Amniotic epithelial cell (primary cell): Measurements from ENCODE around the gene MKLN1.
"Not testable (repeated sequence)": the region's sequence is repeated elsewhere in the genome, so short reads cannot be mapped to it uniquely, and the experiment has no call there.

Experiments
- DNase-seq: peaks from one replicate; pipeline ENCODE4 v3.0.0-alpha.2; 2010; ENCODE audit warnings: low read depth

Gene MKLN1

DNA sequence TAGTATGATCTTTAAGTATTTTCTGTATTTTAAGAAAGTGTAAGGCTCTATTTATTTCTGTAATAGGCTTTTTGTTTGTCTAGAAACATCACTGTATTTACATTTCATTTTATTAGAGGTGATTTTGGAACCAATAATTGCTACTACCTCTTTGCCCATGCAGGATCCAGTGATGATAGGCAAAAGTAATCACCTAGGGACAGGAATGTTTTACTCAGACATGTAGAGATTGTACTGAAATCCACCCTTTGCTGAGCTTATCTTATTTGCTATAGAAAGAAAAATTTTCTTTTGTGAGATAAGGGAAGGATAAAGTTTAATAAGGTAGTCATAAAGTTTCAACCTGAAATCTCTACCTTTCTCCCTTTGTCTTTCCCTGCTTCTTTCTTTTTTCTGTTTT, 73.5 kb downstream of the MKLN1 start:
- no peak for DNase-seq

GRCh38 chr7:131403322-131403721, 75.6 kb downstream of the MKLN1 start:
- DNase-seq = no peak

DNA sequence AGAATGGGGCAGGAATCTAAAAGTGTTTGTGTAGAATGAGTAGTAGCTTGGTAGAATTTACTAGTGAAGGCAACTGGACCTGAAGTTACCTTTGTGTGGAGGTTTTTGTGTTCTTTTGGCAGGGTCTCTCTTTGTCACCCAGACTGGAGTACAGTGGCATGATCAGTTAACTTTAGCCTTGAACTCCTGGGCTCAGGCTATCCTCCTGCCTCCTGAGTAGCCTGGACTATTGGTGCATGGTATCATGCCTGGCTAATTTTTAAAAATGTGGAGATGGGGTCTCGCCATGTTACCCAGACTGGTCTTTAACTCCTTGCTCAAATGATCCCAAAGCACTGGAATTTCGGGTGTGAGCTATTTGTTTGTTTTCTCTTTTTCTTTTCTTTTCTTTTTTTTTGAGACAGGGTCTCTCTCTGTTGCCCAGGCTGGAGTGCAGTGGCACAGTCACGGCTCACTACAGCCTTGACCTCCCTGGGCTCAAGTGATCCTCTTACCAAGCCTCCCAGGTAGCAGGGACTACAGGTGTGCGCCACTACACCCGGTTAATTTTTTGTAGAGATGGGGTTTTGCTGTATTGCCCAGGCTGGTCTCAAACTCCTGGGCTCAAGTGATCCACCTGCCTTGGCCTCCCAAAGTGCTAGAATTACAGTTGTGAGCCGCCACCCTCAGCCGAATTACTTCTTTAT, 76.7 kb downstream of the MKLN1 start:
- DNase-seq = no peak

DNA sequence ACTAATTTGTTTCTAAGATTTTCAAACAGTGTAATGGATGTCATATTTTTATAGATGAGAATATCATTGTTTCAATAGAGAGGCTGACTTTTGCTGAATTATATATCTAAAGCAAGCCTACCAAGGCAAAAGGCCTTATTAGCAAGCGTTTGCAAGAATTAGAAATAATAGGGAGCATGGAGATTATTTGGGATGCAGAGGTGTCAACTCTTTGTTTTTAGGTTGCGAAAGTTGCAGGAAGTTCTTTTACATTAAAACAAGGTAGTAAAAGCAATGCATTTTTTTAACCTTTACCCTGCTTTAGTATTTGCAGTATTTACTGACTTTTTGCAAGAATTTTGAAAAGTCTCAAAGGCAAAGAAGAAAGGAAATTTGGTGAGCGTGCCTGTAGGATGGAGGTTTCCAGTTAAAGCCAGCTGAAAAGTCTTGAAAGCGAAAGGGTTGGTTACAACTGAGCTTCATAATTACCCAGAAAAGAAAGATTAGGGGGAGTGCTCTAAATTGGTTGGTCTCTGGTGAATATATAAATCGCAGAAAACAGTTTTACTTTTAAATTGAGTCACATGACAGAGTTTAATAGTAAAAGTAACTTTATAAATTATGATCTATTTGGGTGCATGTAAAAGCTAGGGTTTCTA, 81.6 kb downstream of the MKLN1 start:
- no peak for DNase-seq

DNA sequence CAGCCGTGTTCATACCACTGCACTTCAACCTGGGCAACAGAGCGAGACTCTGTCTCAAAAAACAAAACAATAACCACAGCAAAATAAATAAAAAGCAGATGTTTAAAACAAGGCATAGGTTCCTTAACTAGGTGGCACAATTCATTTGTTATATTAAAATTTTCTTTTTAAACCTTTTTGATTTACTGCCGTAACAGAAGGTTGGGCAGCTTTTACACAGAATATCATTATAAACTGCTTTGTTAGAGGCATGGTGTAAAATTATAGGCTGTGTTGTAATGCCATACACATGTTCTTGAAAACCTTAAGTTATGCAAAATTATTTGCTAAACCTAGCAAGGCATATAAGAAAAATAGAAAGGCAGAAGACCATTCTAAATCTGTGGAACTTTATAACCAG, 84.4 kb downstream of the MKLN1 start:
- no peak for DNase-seq

DNA sequence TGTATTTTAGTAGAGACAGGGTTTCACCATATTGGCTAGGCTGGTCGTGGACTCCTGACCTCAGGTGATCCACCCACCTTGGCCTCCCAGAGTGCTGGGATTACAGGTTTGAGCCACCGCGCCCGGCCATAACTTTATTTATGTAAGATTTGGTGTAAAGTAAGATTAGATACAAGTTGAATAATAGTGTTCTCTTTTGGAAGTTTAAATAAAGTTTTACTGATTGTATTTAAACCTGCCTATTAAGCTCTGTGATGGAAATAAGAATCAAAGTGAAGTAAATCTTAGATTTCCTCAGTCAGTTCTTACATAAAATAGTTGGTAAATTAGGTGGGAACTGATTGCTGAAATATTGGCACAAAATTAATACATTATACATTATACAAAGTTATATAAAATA, 86.0 kb downstream of the MKLN1 start:
- DNase-seq = no peak

DNA sequence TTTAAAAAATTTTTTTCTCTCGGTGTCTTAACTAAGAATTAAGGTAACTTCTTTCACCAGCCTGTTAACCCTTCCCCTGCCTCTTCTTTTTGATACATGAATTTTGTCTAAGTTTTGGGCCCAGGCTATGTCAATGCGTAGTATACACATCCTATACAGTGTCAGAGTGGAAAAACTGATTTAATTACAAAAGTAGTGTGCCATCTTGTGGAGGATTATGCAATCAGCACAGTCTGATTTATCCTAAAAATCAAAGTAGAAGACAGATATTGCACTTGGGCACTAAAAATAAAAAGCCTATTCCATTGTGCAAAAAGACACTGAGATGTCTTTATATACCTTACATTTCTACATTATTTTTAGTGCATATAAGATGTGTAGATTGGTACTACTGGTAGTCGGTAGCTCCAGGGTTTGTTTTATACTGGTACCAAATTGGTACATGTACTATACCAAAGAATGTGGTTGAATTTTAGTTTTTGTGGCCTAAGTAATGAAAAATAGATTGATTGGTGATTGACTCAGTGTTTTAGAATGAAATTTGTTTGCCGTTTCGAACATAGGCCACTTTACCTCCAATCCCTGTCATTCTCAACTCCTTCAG, 96.6 kb downstream of the MKLN1 start:
- peak; percentile 48 for DNase-seq

DNA sequence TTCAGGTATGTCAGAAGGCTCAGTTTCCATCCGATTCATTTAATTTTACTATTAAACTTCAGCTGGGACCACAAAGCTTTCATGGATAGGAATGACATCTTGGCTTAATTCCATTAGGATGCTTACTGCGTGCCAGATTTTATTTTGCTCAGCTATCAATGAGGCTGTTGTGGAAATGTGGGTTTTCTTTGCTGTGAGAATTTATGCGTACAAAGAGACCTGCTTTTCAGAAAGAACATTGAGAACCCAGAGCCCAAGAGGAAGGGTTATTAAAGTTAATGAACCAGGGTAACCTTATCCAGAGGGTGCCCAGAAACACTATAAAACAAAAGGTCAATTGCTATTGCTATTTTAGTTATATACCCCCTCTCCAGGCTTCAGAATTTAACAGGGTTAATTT, 98.3 kb downstream of the MKLN1 start:
- no peak for DNase-seq

GRCh38 chr7:131430826-131431225, 103.2 kb downstream of the MKLN1 start:
- DNase-seq = not testable (repeated sequence)

DNA sequence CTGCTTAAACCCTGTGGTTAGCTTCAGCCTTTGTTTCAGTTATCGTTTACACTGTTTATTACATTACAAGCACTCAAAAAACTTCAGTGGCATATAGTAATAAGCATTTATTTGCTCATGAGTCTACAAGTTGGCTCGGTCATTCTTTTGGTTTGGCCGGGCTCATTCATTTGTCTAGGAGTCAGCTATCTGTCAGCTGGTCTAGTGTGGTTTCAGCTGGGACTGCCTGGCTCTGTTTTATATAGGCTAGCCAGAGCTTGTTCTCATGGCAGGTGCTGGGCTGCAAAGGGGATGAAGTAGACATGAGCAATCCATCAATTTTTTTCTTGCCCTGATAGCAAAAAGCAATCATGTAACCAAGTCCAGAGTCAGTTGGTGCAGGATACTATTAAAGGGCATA, 103.6 kb downstream of the MKLN1 start:
- peak; percentile 94 for DNase-seq

DNA sequence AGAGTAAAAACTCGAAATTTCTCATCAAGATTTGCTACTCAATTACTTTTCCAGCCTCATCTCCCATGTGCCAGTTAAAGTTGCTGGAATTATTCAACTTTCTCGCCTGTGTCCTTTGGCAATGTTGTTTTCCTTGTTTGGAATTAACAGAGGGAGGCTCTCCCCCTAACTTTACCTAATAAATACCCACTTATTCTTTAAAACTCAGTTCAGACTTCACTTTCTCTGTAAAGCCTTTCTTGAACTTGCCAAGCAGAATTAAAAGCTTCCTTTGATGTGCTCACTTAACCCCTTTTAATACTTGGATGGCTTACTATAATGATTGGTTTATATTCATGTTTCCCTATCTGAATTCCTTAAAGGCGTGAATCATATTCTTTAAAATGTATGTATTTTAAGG, 104.1 kb downstream of the MKLN1 start:
- no peak for DNase-seq

- no peak for DNase-seq
Observed at GRCh38 chr7:131436384-131436783, 108.7 kb downstream of the MKLN1 start.

- no peak for DNase-seq
Observed at GRCh38 chr7:131438969-131439368, 111.3 kb downstream of the MKLN1 start.

GRCh38 chr7:131443496-131443895, 115.8 kb downstream of the MKLN1 start:
- DNase-seq = peak; percentile 91

- no peak for DNase-seq
Observed at GRCh38 chr7:131444683-131445082, 117.0 kb downstream of the MKLN1 start.

- DNase-seq = no peak
Observed at GRCh38 chr7:131449373-131449902, 121.8 kb downstream of the MKLN1 start.

DNA sequence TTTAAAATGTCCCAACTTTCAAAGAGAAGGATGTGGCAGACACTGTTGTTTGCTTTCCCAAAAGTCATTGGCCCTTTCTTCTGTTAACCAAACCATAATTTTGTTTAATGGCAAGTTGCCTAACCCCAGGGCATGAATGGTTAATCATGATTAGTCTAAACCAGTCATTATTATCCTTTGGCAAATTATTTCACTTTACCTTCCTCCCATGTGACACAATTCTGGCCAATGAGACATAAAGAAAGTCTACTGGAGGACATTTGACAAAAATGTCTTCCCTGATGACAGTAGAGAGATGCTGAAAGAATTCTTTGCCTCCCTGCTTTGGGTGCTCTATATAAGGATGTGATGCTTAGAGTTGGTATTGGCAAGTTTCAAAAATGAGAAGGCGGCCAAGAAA, 126.8 kb downstream of the MKLN1 start:
- no peak for DNase-seq

DNA sequence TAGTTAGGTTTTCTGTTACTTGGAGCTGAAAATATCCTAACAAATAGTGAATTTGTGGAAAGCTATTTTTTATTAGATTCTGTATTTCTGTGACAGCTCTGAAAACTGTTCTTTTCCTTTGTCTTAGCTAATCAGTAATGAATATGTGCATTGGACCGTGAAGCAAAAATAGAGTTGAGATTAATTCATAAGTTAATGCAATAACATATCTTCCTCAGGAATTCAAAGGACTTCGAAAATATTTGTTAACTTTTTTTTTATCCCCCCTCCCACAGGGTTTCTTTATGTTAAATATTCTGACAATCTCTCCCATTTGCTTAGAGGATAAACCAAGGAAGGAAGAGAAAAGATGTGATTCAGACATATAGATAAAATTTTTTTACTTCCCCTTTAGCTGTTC, 127.3 kb downstream of the MKLN1 start:
- no peak for DNase-seq

DNA sequence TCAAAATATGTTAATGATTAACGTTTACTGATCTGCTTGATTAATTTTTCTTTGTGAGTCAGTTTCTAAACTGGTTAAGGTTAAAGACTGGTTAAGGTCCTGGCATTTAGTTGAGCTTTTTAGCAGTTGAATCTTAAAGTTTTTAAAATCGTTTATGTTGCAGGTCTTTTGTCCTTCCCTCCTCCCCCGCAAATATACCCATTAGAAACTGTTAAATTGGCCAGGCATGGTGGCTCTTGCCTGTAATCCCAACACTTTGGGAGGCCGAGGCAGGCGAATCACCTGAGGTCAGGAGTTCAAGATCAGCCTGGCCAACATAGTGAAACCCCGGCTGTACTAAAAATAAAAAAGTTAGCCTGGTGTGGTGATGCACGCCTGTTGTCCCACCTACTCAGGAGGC, 127.9 kb downstream of the MKLN1 start:
- DNase-seq = no peak

DNA sequence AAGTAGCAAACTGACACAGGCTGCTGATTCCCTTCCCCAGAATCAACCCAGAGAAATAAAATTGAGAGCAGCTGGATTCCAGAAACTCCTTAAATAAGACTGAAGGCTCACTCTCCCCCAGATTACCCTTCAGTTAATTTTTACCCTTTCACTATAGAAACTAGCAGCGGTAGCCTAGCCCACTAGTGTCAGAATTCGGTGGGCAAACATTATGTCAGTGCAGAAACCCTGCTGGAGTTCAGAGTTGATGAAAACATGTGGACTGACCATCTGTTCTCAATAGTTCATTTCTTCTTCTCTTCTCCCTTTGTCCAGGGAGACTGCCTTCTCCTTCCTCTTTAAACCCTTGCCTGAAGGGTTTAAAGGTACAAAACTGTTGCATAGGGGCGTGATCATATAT, 128.7 kb downstream of the MKLN1 start:
- DNase-seq = no peak

GRCh38 chr7:131459256-131459655, 131.6 kb downstream of the MKLN1 start:
- DNase-seq = peak; percentile 14

GRCh38 chr7:131462059-131462458, 134.4 kb downstream of the MKLN1 start:
- no peak for DNase-seq

GRCh38 chr7:131462715-131463114, 135.0 kb downstream of the MKLN1 start:
- DNase-seq = not testable (repeated sequence)
